HG03196 (cell line): ENCODE results near the gene RER1.

ENCODE experiments used
- ATAC-seq: cut with Tn5 transposase; IDR thresholded peaks from one replicate; pipeline ENCODE4 v1.9.1; 2021; ENCODE audit not compliant: unreplicated experiment

The RER1 gene

DNA sequence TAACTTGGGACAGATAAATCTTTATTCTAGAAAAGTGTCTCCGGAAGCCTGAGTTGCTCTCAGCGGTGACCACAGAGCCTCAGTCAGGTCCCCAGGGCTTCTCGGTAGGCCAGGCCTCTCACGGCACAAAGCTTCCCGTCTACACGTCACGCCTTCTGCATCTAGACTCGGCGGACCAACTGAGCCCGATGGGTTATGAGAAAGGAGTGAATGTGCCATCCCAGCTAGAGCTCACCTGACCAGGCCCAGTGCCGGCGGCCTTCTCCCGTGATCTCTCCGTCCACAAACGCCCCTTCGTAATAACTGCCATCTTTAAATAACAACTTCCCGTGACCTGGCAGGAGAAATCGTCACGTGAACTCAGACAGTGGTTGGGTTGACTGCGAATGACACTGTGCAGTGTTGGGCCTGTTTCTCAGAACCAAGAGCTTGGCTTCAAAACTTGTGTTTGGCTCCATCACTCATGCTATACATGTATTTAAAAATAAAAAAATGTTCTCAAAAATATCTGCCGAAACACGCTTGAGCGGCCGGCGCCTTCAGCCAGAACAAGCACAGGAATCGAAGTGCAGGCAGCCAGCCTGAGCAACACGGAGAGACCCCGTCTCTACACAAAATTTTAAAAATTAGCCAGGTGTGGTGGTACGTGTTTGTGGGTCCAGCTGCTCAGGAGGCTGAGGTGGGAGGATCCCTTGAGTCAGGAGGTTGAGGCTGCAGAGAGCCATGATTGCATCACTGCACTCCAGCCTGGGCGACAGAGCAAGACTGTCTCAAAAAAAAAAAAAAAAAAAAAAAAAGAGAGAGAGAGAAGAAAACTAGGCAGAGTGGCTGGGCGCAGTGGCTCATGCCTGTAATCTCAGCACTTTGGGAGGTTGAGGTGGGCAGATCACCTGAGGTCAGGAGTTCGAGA is 3.4 kb upstream of the RER1 start:
- no peak for ATAC-seq

DNA sequence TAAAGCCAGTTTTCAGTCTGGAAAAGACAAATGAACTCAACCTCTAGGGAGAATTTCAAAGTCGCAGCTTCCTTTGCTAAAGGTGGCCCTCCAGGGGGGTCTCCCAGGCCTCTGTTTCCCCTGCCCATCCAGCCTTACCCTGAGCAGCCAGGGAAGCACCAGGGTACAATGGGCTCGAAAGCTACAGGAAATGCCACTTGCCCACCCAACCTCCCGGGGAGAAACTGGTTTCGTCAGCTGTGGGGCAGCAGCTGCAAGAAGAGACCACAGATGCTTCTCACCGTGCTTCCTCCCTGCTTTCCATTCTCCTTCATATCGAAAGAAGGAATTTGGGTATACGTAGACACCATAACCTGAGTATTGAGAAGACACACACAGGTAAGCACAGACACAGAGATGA is 2.0 kb upstream of the RER1 start:
- no peak for ATAC-seq

GRCh38 chr1:2391931-2392509 is 379 bp downstream of the RER1 start:
- peak; percentile 4 for ATAC-seq

DNA sequence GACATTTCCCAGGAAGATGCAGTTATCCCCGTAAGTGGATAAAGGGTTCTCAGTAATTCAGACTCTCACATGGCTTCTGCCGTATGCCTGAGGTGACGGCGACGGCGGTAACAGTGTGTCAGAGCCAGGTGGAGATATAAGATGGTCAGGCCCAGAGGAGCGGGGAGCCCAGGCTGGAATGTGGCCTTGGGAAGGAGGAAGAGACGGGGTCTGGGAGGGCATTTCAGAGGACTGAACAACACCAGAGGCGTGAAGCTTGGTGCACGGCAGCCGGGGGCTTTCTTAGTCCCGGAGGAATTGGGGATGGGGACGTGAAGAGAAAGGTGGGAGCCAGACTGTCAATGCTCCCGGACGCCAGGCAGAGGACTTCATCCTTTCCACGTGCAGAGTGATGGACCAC is 1.0 kb downstream of the RER1 start:
- no peak for ATAC-seq

DNA sequence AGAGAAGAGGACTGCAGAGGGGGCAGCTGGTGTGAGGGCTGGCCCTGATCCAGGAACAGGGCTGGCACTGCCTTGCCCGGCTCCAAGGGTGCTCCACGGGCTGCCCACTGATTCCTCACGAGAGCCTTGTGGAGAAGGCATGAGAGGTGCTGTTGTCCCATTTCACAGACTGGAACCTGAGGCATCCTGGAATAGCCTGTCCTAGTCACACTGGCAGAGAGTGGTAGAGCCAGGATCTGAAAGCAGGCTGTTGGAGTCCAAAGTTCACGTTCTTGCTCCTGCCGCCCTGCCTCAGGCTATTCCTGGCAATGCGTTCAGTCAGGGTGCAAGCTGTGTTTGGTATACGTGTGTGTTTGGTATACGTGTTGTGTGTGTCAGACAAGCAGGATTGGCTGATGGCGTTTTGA is 1.8 kb downstream of the RER1 start:
- no peak for ATAC-seq

GRCh38 chr1:2394220-2394619 is 2.6 kb downstream of the RER1 start:
- ATAC-seq = no peak

- no peak for ATAC-seq
These were observed 3.1 kb downstream of the RER1 start for GRCh38 chr1:2394761-2395160.

DNA sequence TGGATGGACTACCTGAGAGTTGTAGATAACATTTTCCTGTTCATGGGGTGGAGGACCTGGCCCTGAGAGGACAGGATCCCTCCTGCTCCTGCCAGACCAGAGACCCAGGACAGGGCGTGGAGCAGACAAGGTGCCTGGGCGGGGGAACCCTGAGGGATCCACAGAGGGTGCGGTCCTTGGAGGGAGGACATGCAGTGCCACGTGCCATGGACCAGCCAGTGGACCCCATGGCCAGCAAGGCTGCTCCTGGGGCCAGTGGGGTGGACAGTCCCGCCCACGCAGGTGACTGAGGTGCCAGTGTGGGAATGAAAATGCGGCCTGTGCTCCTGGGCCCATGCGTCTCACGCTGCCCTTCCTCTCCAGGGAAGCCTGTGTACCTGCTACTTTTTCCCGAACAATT is 3.6 kb downstream of the RER1 start:
- ATAC-seq = no peak

- ATAC-seq = no peak
These were observed 4.4 kb downstream of the RER1 start for GRCh38 chr1:2396059-2396458.

DNA sequence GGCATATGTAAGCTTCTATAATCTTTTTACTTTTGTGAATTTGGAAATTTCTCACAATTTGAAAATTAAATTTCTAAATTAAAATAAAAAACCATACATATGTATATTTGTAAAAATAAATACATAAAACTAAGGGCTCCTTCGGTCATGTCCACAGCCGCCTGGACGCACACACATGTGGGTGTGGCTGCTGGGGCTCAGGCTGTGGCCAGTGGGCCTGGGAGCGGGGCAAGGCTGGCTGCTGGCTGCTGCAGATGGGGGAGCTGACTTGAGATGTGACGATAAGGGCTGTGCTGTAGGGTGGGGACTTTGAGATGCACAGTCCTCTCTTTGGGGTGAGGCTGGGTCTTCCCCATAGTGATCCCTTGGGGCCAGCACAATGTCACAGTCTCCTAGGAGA is 4.8 kb downstream of the RER1 start:
- ATAC-seq = no peak

DNA sequence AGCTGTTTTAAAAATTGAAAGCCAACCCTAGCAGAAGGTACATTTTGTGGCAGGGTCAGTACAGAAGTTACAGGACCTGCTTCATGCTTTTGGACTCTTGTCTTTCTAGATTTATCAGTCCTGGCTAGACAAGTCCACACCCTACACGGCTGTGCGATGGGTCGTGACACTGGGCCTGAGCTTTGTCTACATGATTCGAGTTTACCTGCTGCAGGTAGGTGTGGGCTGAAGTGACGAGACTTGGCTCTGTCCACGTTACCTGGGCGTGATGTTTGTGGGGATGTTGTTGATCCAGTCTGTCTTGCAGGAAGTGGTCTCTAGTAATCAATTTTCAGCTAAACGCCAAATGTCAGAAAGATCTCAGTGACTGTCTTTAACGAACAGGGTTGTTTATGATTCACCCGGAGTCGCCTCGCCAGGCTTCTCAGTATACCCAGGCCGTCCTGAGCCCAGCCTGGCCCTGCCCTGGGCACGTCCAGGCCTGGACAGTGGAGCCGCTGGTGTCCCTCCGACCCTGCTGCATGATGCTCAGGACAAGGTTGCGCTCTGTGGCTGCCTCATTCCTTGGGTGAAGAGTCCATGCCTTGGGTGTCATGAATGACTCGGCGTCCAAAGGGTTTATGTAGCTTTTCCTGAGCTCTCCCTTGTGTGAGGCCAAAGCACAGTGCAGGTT is 5.5 kb downstream of the RER1 start:
- ATAC-seq = no peak

DNA sequence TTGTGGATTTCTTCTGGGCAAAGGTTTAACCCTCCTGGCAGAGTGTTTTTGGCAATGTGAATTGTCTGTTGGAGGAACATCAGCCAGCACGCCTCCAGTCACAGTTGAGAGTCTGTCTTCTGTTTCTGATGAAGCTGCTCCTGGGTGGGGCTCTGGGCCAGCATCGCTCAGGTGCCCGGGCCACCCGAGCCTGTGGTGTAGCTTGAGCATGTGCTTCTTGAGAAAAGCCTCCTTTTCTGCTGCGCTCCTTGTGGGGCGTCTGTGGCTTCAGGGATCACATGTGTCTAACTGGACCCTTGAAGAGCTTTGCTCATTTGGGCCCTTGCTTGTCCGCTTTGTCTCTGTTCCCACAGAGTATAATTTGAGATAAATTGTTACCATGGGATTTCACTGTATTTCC is 7.2 kb downstream of the RER1 start:
- ATAC-seq = no peak

DNA sequence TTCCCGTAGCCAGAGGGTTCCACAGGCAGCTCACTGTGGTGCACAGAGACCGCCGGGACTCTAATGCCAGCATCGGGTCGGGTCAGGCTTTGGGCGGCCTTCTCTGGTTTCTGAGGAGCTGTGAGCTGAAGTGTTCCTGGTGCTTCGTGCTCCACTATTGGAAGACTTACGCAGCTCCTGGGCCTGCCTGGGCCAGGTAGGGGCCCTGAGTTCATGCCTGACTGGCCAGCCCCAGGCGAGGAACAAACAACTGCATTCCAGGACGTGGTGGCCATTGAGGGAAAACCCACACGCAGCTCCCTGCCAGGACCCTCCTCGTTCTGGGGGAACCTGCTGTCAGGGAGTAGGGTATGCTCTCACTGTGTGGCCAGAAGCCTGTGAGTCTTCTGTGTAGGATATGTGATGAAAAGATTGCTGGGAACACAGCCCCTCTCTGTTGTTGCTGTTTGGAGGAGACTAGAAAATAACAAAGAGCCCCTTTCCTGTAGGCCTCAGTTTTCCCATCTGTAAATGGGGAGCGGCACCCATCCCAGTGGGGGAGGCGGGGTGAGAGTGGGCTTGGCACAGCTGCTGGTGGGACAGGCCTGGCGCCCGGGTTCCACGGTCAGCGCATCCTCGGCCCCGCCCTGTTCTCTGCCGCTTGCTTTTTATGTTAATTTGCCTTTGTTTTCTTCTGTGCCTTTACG is 8.4 kb downstream of the RER1 start:
- no peak for ATAC-seq

DNA sequence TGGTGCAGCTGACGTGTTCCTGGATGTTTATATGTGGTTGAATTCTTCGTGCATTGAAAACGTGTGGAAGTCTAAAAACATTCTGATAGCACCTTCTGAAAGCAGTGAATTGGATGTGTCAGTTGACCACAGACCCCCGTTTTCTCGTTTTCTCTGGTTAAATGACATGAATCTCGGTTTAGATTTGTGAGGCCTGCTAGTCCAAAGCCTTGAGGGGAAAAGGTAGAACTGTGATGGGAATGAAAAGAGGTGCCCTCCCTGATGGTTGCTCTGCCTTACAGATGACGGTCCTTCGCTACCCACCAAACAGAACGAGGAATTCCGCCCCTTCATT is 8.9 kb downstream of the RER1 start:
- ATAC-seq = no peak

GRCh38 chr1:2400950-2401649 is 9.5 kb downstream of the RER1 start:
- no peak for ATAC-seq

DNA sequence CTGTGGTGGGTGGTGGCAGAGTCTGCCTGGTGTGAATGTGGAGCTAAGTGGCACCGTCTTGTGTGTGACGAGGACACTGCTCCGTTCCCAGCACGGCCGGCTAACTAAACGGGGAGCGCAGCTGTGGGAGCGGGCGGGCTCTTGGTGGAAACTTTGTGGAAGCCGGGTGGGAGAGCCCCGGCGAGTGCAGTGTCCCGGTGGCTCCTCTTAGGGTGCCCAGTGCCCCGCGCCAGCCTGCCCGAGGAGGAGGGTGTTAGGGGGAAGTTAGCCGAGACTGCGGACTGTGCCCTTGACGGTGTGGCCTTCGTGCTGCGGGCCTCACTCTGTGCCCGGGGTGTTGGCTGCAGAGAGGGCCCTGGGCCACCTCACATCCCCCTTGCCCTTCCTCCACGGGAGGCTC is 10.8 kb downstream of the RER1 start:
- ATAC-seq = no peak

GRCh38 chr1:2403273-2403672 is 11.6 kb downstream of the RER1 start:
- no peak for ATAC-seq

DNA sequence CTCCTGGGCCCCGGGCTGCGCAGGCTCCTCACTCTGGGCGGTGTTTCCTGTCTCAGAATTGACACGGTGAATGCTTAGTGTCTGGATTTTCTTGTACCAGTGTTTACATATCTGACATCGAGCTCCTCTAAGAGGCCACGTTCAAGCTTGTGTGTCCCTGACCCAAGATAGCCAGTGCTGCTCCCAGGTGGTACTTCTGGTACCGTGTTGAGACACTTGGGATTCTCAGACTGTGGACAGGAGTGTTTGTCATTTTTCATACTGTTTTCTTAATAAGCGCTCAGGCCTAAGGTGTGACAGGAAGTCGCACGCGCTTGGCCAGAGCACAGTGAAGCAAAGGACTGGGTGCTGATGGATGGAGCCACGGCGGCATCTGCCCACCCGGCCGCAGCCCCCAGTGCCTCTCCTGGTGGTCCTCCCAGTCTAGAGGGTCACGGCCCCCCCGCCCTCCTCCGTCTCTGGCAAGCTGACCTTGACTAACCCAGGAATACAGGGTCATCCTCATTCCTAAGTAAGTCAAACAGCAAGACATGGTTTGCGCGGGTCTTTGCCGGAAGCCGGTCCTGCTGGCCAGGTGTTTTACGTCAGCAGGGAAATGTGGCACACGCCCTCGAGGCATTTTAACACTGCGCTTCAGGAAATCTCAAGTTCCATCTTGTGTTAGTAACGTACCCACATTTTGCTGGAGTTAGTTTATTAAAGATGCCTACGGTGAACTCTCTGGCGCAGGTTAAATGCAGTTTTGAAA is 12.7 kb downstream of the RER1 start:
- ATAC-seq = no peak

DNA sequence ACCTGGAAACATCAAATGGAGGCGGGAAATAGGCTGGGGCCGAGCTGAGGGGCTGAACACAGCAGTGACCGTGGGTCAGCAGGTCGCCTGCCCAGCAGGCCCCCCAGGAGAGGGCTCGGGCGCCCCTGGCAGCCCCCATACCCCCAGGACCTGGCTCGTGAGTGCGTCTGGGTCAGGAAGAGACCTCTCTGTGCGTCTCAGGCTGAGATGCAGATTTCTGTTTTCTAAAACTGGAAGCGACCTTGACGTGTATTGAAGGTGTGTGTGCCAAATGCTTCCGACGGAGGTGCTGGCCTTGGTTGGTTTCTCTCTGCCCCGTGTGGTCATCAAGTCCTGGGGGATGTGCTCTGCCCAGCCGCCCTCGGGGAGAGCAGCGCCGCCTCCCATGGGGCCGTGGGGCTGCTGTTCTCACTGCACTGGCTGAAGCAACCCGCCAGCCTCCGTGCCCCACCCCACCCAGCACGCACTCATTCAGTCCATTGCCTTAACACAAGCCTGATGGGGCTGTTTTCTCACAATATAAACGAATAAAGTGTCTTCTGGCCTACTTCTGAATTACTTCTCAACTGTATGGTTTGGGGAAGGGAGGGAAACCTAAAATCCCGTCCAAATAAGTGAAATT is 13.4 kb downstream of the RER1 start:
- no peak for ATAC-seq
